BLaER1 (cell line): ENCODE results near the gene TMX1.

Experiments
- H3K27ac ChIP-seq: shearing (Covaris generic); formaldehyde crosslinking; 2 replicates; pipeline ENCODE4 v1.8.1; 2022
- H3K27me3 ChIP-seq: shearing (Covaris generic); formaldehyde crosslinking; 2 replicates; pipeline ENCODE4 v1.8.1; 2022
- H3K36me3 ChIP-seq: shearing (Covaris generic); formaldehyde crosslinking; 2 replicates; pipeline ENCODE4 v1.8.1; 2022
- H3K4me1 ChIP-seq: shearing (Covaris generic); formaldehyde crosslinking; 2 replicates; pipeline ENCODE4 v1.8.1; 2022
- H3K4me2 ChIP-seq: shearing (Covaris generic); formaldehyde crosslinking; 2 replicates; pipeline ENCODE4 v1.8.1; 2022
- H3K4me3 ChIP-seq: shearing (Covaris generic); formaldehyde crosslinking; 2 replicates; pipeline ENCODE4 v1.8.1; 2022
- H3K9ac ChIP-seq: shearing (Covaris generic); formaldehyde crosslinking; 2 replicates; pipeline ENCODE4 v1.8.1; 2022
- H3K9me3 ChIP-seq: shearing (Covaris generic); formaldehyde crosslinking; 2 replicates; pipeline ENCODE4 v1.8.1; 2022
- H4K20me1 ChIP-seq: shearing (Covaris generic); formaldehyde crosslinking; 2 replicates; pipeline ENCODE4 v1.8.1; 2022
- Cebpa-rat ChIP-seq: shearing (Covaris generic); IDR thresholded peaks from 2 replicates; pipeline ENCODE4 v1.8.1; 2022

The TMX1 gene

DNA sequence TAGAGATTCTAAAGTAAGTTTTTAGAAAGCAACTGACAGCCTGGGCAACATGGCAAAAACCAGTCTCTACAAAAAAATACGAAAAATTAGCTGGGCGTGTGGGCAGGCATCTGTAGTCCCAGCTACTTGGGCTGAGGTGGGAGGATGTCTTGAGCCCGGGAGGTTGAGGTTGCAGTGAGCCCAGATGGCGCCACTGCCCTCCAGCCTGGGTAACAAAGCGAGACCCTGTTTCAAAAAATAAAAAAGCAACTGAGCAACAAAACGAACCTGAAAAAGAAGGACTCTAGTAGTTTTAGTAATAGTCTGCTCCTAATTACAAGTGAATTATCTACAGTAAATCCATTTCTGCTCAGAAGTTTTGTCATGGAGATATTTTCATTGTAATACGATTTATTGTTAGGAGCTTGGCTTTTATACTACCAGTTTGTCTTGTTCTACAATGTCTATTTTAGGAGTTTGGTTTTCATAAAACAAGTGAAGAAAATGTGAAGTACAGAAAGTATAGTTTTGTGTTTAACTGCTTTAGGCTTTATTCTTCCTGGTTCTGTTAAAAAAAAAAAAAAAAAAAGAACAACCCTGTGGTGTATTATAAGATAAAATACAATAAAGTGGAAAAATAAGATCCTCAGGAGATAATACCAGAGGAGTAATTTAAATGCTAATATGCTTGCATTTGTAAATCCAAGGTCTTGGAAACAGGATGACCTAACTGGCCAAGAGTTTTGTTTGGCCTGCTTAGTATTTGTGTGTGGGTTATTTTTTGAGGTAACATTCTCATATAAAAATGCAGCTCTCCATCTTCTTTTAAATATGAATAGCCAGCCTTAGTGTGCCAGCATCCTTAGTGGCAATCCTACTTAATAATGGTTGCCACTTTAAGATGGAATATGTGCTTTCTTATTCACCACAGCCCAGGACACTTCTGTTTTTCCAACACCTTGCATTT lies 2.8 kb downstream of the TMX1 start:
- peaks cover 28% of the 10 kb centered on the region; the same call in 1 of the 2 replicates for H4K20me1 ChIP-seq
- TF ChIP-seq Cebpa-rat: no peak
- peaks cover 44% of the 10 kb centered on the region for H3K4me1 ChIP-seq
- peak overlapping the region; percentile 87 for H3K4me2 ChIP-seq
- H3K9me3 ChIP-seq: no peaks in the 10 kb centered on the region
- H3K27me3 ChIP-seq: no peaks in the 10 kb centered on the region
- H3K4me3 ChIP-seq: 0 out of 2 replicates have a peak overlapping the region, but pooled peaks have one; percentile 16
- H3K27ac ChIP-seq: 0 out of 2 replicates have a peak overlapping the region, but pooled peaks have one; percentile 18
- peaks cover 36% of the 10 kb centered on the region for H3K36me3 ChIP-seq
- H3K9ac ChIP-seq: no peak overlapping the region

GRCh38 chr14:51244591-51244990 lies 4.5 kb downstream of the TMX1 start:
- H3K27me3 ChIP-seq: no peaks in the 10 kb centered on the region
- H3K36me3 ChIP-seq: peaks cover 52% of the 10 kb centered on the region
- no peaks in the 10 kb centered on the region for H3K9me3 ChIP-seq
- H3K4me2 ChIP-seq: peak overlapping the region; percentile 37; the same call in 1 of the 2 replicates
- peaks cover 38% of the 10 kb centered on the region for H3K4me1 ChIP-seq
- no peak overlapping the region for H3K9ac ChIP-seq
- H4K20me1 ChIP-seq: peaks cover 36% of the 10 kb centered on the region; the same call in 1 of the 2 replicates
- no peak overlapping the region for H3K4me3 ChIP-seq
- H3K27ac ChIP-seq: no peak overlapping the region
- TF ChIP-seq Cebpa-rat: no peak

GRCh38 chr14:51246032-51246431 lies 6.0 kb downstream of the TMX1 start:
- Histone ChIP-seq H3K4me2 (no peak overlapping the region), H3K4me3 (no peak overlapping the region), H3K27me3 (no peaks in the 10 kb centered on the region), H4K20me1 (peaks cover 36% of the 10 kb centered on the region; the same call in 1 of the 2 replicates), H3K27ac (no peak overlapping the region), H3K36me3 (peaks cover 66% of the 10 kb centered on the region), H3K9me3 (no peaks in the 10 kb centered on the region), H3K9ac (no peak overlapping the region), H3K4me1 (peaks cover 36% of the 10 kb centered on the region)
- TF ChIP-seq Cebpa-rat: no peak

- no peak overlapping the region for H3K4me3 ChIP-seq
- peaks cover 13% of the 10 kb centered on the region for H3K4me1 ChIP-seq
- H3K4me2 ChIP-seq: no peak overlapping the region
- H3K9ac ChIP-seq: no peak overlapping the region
- H3K9me3 ChIP-seq: no peaks in the 10 kb centered on the region
- TF ChIP-seq Cebpa-rat: no peak
- H3K36me3 ChIP-seq: peaks cover 89% of the 10 kb centered on the region
- no peak overlapping the region for H3K27ac ChIP-seq
- peaks cover 36% of the 10 kb centered on the region; the same call in 1 of the 2 replicates for H4K20me1 ChIP-seq
- no peaks in the 10 kb centered on the region for H3K27me3 ChIP-seq
Observed at GRCh38 chr14:51248016-51248987, 8.3 kb downstream of the TMX1 start.

- peaks cover 74% of the 10 kb centered on the region for H3K36me3 ChIP-seq
- no peak overlapping the region for H3K4me2 ChIP-seq
- H3K9me3 ChIP-seq: no peaks in the 10 kb centered on the region
- no peaks in the 10 kb centered on the region for H3K4me1 ChIP-seq
- no peak overlapping the region for H3K4me3 ChIP-seq
- H4K20me1 ChIP-seq: 0 out of 2 replicates have a peak, but pooled peaks cover 9% of the 10 kb centered on the region
- H3K27me3 ChIP-seq: no peaks in the 10 kb centered on the region
- no peak overlapping the region for H3K9ac ChIP-seq
- no peak for TF ChIP-seq Cebpa-rat
- H3K27ac ChIP-seq: no peak overlapping the region
Observed at GRCh38 chr14:51251486-51251885, 11.4 kb downstream of the TMX1 start.

GRCh38 chr14:51253880-51254279 lies 13.8 kb downstream of the TMX1 start:
- no peak overlapping the region for H3K27ac ChIP-seq
- no peaks in the 10 kb centered on the region for H3K4me1 ChIP-seq
- peaks cover 10% of the 10 kb centered on the region for H3K9me3 ChIP-seq
- TF ChIP-seq Cebpa-rat: no peak
- no peak overlapping the region for H3K9ac ChIP-seq
- no peaks in the 10 kb centered on the region for H4K20me1 ChIP-seq
- no peak overlapping the region for H3K4me2 ChIP-seq
- no peak overlapping the region for H3K4me3 ChIP-seq
- peaks cover 74% of the 10 kb centered on the region for H3K36me3 ChIP-seq
- no peaks in the 10 kb centered on the region for H3K27me3 ChIP-seq

- no peak overlapping the region for H3K4me3 ChIP-seq
- no peaks in the 10 kb centered on the region for H4K20me1 ChIP-seq
- no peaks in the 10 kb centered on the region for H3K4me1 ChIP-seq
- no peak overlapping the region for H3K27ac ChIP-seq
- H3K27me3 ChIP-seq: no peaks in the 10 kb centered on the region
- H3K9me3 ChIP-seq: peaks cover 10% of the 10 kb centered on the region
- TF ChIP-seq Cebpa-rat: no peak
- no peak overlapping the region for H3K9ac ChIP-seq
- H3K36me3 ChIP-seq: peaks cover 56% of the 10 kb centered on the region
- H3K4me2 ChIP-seq: no peak overlapping the region
Observed at GRCh38 chr14:51258280-51258679, 18.2 kb downstream of the TMX1 start.

- H3K36me3 ChIP-seq: peaks cover 51% of the 10 kb centered on the region
- no peak overlapping the region for H3K4me2 ChIP-seq
- no peaks in the 10 kb centered on the region for H3K27me3 ChIP-seq
- no peak overlapping the region for H3K27ac ChIP-seq
- peaks cover 10% of the 10 kb centered on the region for H3K9me3 ChIP-seq
- H3K4me3 ChIP-seq: no peak overlapping the region
- H4K20me1 ChIP-seq: no peaks in the 10 kb centered on the region
- no peak overlapping the region for H3K9ac ChIP-seq
- no peak for TF ChIP-seq Cebpa-rat
- H3K4me1 ChIP-seq: no peaks in the 10 kb centered on the region
Observed at GRCh38 chr14:51258788-51259187, 18.7 kb downstream of the TMX1 start.

GRCh38 chr14:51260225-51260624 lies 20.2 kb downstream of the TMX1 start:
- no peaks in the 10 kb centered on the region for H3K4me1 ChIP-seq
- no peak overlapping the region for H3K4me3 ChIP-seq
- no peak overlapping the region for H3K9ac ChIP-seq
- H3K9me3 ChIP-seq: peaks cover 10% of the 10 kb centered on the region
- no peak for TF ChIP-seq Cebpa-rat
- H3K27ac ChIP-seq: no peak overlapping the region
- no peaks in the 10 kb centered on the region for H4K20me1 ChIP-seq
- H3K36me3 ChIP-seq: peaks cover 56% of the 10 kb centered on the region
- H3K27me3 ChIP-seq: no peaks in the 10 kb centered on the region
- no peak overlapping the region for H3K4me2 ChIP-seq
